Globus pallidus (tissue), 1 donor: ENCODE data around the gene FBXL15.

Experiments
- DNase-seq: peaks from one replicate; pipeline ENCODE4 v3.0.0-alpha.2; 2015; ENCODE audit warnings: low spot score

FBXL15 gene

GRCh38 chr10:102411341-102412255 lies 9.0 kb upstream of the FBXL15 start:
- DNase-seq: no peak

- DNase-seq: no peak
Measured at GRCh38 chr10:102412293-102412692, 8.3 kb upstream of the FBXL15 start.

DNA sequence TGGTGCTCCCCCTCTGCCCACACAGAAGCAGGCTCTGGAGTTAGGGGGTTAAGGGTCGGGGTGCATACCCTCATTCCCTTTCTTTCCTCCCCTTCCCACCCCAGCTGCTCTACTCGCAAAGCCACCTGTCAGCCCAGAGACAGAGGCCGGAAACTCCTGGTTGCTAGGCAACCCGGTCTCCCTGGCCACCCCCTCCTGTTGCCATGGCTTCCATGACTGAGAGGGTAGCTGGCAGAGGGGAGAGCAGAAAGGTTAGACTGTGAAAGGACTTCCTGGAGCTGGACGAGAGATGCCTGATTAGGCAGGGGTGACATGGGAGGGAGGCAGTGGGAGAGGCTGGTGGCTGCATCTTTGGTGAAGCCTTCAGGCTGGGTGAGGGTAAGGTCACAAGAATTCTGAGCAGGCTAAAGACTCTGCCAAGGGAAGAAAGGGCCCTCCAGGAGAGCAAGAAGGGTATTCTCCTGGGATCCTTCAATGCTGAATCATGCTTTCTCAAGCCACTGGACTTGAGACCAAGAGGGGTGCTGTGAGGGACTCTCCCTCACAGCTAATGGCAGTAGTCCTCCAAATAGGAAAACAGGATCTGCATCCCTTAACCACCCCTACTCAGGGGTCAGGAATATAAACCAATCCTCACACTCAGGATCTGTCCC lies 7.5 kb upstream of the FBXL15 start:
- DNase-seq: no peak

DNA sequence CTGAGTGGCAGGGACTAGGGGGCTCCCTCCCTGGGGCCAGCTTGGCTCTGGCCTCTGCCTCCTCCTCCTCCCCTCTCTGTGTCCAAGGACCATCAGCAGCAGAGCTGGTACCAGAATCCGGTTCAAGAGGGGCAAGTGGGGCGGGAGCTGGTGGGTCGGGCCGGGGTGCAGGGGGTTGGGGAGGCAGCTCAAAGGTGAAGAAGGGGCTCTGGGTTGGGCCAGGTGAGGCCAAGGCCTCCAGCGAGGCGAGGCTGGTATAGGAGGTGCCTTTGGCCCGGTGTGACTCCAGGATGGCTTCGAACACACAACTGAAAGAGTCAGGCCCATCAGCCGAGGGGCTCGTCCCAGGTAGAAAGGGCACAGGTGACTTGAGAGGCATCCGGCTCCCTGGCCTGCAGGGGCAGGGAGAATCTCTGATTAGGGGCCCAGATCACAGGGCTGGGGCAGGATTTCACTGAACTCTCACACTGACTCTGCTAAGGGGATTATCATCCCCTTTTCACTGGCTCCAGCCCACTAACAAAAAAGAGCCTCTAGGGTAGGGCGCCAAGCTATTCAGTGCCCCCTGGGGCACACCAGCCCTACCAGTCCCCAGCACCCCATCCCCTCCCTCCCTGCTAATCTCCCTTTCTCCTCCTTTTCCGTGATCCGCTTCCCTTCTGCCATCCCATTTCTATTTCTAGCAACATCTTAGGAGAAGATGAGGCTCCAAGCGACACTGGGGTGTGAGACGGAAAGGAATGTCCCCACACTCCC lies 6.7 kb upstream of the FBXL15 start:
- no peak for DNase-seq

DNA sequence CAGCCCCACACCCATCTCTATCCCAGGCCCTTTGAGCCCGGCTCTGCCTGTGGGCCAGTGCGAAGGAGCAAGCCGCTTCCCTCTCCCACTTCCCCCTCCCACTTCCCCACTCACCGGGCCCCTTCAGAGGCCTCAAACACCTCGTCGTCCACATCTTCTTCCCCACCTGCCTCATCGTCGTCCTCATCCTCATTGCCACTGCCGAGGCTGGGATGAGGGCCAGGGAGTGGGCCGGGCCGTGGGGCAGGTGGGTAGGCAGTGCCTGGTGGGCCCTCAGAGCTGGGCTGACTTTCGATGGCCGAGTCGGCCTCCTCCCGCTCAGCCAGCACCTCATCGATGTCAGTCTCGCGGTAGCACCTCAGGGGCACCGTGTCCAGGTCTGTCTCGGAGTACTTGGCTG lies 5.9 kb upstream of the FBXL15 start:
- DNase-seq: no peak

DNA sequence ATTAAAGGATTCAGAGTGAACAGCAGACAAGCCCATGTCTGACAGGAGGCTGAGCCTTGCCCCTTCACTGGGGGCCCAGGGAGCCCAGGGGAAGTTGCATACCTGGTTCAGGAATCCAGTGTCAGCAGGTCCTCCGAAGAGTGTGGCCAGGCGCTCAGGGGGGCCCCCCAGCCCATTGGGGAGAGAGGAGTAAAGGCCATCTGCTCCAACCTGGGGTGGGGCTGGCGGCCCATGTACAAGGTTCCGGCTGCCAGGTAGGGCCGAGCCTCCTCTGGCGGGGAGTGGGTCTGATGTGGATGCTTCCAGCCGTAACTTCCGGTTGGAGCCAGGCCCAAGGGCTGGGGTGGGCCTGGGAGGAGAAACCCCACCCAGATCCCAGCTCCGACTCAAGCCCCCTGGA lies 4.4 kb upstream of the FBXL15 start:
- no peak for DNase-seq

DNA sequence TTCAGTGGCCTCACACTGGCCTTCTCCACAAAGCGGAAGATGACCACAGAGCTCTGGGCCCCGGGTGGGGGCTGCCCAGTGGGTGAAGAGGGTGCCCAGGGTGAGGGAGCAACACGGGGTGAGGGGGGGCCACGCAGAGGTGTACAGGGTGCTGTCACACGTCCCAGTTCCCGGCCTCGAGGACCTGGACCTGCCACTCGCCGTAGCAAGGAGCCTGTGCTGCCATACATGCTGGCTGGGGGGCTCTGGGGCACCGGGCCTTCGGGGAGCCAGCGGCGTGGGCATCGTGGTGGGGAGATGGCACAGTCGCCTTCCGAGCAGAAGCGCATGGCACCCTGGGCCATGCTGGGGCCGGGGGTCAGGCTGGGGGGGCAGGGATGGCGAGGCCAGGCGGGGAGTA lies 3.9 kb upstream of the FBXL15 start:
- no peak for DNase-seq

GRCh38 chr10:102418622-102419268 lies 1.9 kb upstream of the FBXL15 start, which contains the start of gene PSD:
Gene PSD (minus strand): TSS chr10:102418785. CDS start chr10:102417038, 1,747 bp downstream.
- DNase-seq: no peak

DNA sequence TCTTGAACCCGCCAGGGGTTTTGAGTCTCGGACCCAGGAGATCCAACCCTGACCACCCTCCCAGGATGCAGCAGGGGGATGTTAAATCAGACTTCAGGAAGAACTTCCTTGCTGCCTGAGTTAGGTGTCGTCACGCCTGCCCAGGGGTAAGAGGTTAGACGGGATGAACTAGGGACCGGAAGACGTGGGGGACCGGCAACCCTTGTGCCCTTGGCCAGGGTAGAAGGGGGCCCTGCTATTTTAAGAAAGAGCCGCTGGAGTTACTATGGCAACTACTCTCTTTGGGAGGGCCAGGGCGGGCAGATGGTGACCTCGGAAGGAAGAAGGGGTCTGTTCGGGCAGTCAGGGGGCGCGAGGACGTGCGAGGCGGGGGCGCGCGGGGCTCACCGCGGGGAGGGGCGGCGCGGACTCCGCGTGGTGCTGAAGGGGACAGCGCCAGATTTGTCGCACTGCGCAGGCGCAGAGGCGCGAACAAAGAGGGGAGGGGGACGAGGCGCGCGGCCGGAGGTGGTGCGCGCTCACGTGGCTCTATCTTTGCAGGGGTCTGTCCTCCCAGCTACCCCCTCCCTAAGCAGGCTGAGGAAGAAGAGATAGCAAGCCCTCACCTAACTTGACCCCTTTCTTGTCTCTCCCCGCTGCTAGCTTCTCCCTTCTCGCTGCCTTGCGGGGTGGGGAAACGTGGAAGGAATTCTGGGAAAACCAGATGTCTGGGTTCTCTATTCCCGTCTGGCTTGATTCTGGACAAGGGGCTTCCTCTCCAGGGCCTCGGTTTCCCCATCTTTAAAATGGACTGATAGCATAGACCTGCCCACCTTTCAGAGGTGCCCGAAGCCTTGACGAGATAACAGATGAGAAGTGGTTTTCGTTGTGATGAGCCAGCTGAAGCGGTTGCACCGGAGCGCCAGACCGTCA lies 1.1 kb upstream of the FBXL15 start:
- DNase-seq: peak; percentile 53

GRCh38 chr10:102420181-102420713 lies 389 bp upstream of the FBXL15 start:
- no peak for DNase-seq

GRCh38 chr10:102421507-102421756 lies 796 bp downstream of the FBXL15 start:
- DNase-seq: no peak

DNA sequence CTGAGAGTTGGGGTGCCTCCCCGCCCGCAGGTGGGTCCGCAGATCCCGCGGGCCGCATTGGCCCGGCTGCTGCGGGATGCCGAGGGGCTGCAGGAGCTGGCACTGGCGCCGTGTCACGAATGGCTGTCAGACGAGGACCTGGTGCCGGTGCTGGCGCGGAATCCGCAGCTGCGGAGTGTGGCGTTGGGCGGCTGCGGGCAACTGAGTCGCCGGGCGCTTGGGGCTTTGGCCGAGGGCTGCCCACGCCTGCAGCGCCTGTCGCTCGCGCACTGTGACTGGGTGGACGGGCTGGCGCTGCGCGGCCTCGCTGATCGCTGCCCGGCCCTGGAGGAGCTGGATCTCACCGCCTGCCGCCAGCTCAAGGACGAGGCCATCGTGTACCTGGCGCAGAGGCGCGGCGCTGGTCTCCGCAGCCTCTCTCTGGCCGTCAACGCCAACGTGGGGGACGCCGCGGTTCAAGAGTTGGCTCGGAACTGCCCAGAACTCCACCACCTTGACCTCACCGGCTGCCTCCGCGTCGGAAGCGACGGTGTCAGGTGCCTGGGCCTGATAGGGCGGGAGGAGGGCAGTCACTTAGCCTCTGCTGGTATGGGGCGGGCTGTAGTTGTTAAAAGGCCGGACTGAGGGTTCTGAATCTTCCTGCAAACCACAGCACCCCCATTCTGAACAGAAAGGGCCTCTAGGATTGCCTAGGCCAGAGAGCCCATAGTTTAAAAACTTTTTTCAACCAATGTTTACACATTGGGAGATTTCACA lies 1.3 kb downstream of the FBXL15 start:
- DNase-seq: no peak

GRCh38 chr10:102422545-102423129 lies 2.0 kb downstream of the FBXL15 start:
- DNase-seq: peak; percentile 57

- no peak for DNase-seq
Measured at GRCh38 chr10:102423372-102423968, 2.8 kb downstream of the FBXL15 start.

- no peak for DNase-seq
Measured at GRCh38 chr10:102424145-102424544, 3.5 kb downstream of the FBXL15 start.

- no peak for DNase-seq
Measured at GRCh38 chr10:102424916-102425315, 4.3 kb downstream of the FBXL15 start.

DNA sequence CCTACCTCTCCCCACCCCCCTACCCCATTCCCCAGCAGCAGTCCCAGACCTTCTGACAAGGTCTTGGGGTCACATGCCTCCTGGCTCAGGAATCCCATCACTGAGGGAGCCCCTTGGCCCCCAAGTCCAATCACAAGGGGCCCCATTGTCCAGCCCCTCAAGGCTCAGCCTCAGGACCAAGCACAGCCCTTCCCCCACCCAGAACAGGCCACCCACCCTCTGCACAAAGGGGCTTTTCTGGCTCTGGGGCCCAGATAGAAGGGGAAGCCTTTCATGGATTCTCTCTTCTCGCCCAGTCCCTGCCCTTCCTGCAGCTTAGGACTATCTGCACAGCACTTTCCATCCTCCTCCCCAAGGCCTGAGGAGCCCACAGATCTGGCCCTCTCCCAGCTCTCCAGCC lies 4.8 kb downstream of the FBXL15 start:
- no peak for DNase-seq

DNA sequence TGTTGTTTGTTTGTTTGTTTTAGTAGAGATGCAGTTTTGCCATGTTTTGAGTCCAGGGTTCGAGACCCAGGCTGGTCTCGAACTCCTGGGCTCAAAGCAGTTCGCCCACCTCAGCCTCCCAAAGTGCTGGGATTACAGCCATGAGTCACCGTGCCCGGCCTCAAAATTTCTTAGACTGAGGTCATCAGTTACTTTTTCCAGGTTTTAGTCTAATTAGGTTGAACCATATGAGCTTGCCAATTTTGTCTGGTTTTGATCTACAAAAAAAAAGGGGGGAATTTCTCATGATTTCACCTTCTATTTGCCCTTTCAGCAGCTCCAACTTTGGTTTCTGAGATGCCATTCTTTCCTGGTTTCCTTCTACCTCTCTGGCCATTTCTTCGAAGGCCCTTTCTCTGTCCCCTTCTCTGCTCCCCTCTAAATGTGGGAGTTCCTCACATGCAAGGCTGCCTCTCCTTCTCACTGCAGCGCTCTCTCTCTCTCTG lies 6.2 kb downstream of the FBXL15 start:
- DNase-seq: no peak

DNA sequence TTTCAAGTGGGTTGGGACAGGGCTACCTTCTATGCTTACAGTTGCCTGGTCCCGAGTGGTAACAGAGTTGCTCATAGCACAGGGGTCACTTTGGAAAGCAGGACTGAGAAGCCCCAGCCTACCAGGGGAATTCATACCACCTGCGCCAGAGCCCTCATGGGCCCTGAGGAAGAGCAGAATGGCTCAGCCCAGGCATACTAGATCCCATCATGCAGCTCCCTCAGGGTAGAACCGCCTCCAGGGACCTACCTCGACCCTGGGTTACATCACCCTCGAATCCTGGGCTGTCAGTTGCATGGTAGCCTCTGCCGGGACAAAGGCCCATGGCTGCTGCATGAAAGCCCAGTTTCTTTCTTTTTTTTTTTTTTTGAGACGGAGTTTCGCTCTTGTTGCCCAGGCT lies 8.8 kb downstream of the FBXL15 start:
- DNase-seq: no peak
